GM04503 (cell line): ENCODE data around the gene SYNGR2.
"Not testable (repeated sequence)": the region's sequence is repeated elsewhere in the genome, so short reads cannot be mapped to it uniquely, and the experiment has no call there.

Source experiments
- DNase-seq: peaks from one replicate; pipeline ENCODE4 v3.0.0-alpha.2; 2012; ENCODE audit warnings: low read depth

SYNGR2 gene

GRCh38 chr17:78130090-78130436 is 38.3 kb upstream of the SYNGR2 start:
- no peak for DNase-seq

GRCh38 chr17:78130437-78131101 is 37.8 kb upstream of the SYNGR2 start, which contains the start of gene TMC8:
TSS of gene TMC8 (plus strand) at chr17:78130771. CDS start at chr17:78131589, 818 bp downstream.
- DNase-seq, result no peak

GRCh38 chr17:78131172-78132083 is 37.0 kb upstream of the SYNGR2 start:
- no peak for DNase-seq

GRCh38 chr17:78132084-78132676 is 36.2 kb upstream of the SYNGR2 start:
- DNase-seq, result no peak

- DNase-seq, result no peak
Measured at GRCh38 chr17:78132767-78133178, 35.6 kb upstream of the SYNGR2 start.

GRCh38 chr17:78133179-78133951 is 35.0 kb upstream of the SYNGR2 start:
- no peak for DNase-seq

GRCh38 chr17:78133971-78134898 is 34.1 kb upstream of the SYNGR2 start:
- no peak for DNase-seq

GRCh38 chr17:78134899-78135385 is 33.4 kb upstream of the SYNGR2 start:
- no peak for DNase-seq

GRCh38 chr17:78135858-78136500 is 32.4 kb upstream of the SYNGR2 start:
- no peak for DNase-seq

GRCh38 chr17:78137392-78138203 is 30.8 kb upstream of the SYNGR2 start:
- no peak for DNase-seq

GRCh38 chr17:78138204-78139060 is 29.9 kb upstream of the SYNGR2 start:
- no peak for DNase-seq

GRCh38 chr17:78139861-78140168 is 28.6 kb upstream of the SYNGR2 start:
- DNase-seq, result not testable (repeated sequence)

- peak; percentile 6 for DNase-seq
Measured at GRCh38 chr17:78140169-78141051, 28.0 kb upstream of the SYNGR2 start.

GRCh38 chr17:78141437-78142118 is 26.8 kb upstream of the SYNGR2 start:
- no peak for DNase-seq

GRCh38 chr17:78142119-78142861 is 26.1 kb upstream of the SYNGR2 start:
- no peak for DNase-seq
